ENCODE data around the gene SFTA2.
"Not testable (repeated sequence)": the region's sequence is repeated elsewhere in the genome, so short reads cannot be mapped to it uniquely, and the experiment has no call there.

SFTA2 gene

GRCh38 chr6:30912746-30913520 is 19.0 kb downstream of the SFTA2 start:
- peak in 1 of 51 donors; percentile 2 for DNase-seq

GRCh38 chr6:30910473-30910872 is 21.5 kb downstream of the SFTA2 start:
- not testable (repeated sequence) for DNase-seq

DNA sequence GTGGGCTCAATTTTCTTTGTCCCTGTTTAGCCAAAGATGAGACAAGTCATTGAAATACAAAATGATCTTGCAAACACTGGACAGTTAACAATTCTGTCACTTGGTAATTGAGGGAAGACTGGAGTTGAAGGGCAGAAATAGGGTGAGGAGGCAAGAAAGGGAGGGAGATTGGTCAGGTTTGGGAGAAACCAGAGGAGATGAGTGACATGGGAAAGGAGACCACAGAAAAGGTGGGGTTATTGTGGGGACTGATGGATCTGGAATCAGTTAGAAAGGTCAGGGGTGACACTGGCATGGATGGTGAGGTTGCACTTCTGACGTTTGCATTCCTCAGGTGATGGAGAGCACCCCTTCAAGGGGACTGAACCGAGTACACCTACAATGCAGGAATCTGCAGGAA is 23.3 kb downstream of the SFTA2 start:
- DNase-seq: no peak

DNA sequence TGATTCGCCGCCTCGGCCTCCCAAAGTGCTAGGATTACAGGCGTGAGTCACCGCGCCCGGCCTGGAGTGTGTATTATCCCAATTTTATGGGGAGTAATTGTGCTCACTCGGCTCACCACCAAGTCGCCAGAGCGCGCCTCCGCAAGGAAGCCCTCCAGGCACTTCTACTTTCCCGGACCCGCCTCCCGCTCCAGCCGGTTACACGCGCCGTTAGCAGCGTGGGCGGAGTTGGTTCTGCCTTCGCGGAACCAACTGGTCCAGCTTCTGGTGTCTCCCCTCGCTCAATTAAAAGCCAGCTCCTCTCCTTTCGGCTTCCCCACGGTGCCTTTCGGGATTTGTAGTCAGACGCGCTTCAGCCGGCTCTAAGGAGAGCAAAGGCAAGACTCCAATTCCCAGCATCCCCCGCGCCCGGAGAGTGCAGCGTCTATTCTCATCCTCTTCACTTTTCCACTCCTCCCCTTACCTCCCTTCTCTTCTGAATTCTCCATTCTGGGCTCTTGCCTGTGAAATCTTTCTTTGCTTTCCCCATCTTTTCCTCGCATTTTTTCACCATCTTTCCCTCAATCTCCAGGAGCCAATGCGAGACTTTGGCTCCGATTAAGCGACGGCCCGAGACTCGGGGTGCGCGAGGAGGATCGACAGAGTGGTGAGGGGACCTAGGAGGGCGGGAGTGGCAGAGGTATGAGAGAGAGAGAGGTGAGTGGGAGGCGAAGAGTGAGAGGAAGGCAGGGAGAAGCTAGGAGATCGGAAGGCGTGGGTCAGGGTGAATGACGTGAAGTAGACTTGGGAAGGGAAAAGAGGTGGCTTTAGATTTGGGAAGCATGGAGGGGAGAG is 24.0 kb downstream of the SFTA2 start, which contains the start of gene GTF2H4:
TSS of gene GTF2H4 (plus strand) at position 450 of the 834 bp plus-strand sequence.
- DNase-seq: peak; percentile 50 to 98 (median 95)

GRCh38 chr6:30907290-30907757 is 24.6 kb downstream of the SFTA2 start:
- not testable (repeated sequence) for DNase-seq

DNA sequence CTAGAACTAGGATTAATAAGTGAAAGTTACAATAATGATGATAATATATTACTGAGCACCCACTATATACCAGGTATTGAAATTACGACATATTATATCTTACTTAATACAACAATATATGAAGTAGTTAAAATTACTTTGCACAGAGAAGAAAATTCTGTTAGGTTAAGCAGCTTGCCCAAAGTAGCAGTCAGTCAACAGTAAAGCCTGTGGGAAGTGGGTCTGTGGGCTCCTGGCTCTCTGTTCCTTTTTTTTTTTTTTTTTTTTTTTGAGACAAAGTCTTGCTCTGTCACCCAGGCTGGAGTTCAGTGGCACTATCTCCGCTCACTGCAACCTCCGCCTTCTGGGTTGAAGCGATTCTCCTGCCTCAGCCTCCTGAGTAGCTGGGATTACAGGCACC is 28.7 kb downstream of the SFTA2 start:
- DNase-seq: no peak

DNA sequence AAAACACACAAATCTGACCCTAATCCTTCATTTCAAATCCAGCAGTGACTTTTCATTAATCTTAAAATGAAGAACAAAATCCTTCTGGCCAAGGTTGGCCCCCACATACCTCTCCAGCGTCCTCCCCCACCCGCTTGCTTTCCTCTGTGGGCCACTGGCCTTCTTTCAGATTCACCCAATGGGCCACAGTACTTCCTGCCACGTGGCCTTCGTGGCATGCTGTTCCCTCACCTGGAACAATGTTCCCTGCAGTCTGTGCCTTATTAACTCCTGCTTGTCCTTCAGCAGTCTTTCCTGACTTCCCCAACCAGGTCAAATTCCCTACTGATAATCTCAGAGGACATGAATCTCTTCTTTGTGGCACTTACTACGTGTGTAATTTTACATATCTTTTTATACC is 29.3 kb downstream of the SFTA2 start:
- DNase-seq: no peak

GRCh38 chr6:30902196-30902595 is 29.8 kb downstream of the SFTA2 start:
- DNase-seq: not testable (repeated sequence)

DNA sequence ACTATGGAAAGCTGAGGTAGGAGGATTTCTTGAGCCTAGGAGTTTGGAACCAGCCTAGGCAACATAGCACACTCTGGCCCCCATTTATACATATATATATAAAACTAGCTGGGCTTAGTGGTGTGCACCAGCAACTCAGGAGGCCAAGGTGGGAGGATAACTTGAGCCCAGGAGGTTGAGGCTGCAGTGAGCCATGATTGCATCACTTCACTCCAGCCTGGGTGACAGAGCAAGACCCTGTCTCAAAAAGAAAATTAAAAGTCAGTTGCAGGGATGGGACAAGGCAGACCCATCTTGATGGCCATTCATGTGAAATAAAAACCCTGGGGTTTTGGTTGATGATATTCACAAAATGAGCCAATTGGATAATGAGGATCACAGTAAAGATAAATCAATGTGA is 30.5 kb downstream of the SFTA2 start:
- no peak for DNase-seq

- DNase-seq: no peak
These were observed 31.0 kb downstream of the SFTA2 start for GRCh38 chr6:30900863-30901417.

GRCh38 chr6:30898750-30899360 is 33.1 kb downstream of the SFTA2 start:
- no peak for DNase-seq

DNA sequence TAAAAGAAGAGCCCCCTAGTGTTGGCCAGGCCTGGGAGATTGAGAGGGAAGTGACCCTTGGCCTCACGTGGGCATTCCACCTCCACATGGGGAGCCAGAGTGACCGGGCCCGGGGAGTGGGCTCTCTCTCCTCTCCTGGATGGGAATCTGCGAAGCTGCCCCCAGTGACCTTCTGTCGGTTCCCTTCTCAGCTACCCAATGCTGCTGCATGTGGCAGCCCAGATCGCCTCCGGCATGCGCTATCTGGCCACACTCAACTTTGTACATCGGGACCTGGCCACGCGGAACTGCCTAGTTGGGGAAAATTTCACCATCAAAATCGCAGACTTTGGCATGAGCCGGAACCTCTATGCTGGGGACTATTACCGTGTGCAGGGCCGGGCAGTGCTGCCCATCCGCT is 34.1 kb downstream of the SFTA2 start:
- DNase-seq: no peak

- DNase-seq: no peak
These were observed 35.4 kb downstream of the SFTA2 start for GRCh38 chr6:30896541-30896940.

DNA sequence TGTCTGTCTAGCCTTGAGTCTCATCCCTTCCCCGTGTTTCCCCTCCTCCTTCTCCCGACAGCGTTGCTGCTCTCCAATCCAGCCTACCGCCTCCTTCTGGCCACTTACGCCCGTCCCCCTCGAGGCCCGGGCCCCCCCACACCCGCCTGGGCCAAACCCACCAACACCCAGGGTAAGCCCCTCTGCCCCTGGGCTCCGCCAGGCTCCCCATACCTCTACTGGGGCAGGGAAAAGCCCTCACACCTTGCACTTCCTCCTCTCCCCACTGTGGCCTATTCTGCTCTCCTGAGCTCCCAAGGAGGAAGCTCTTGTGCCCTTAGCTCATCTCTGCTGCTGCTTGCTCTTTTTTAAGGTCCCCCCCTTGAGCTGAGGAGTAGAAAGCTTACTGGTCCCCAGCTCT is 36.6 kb downstream of the SFTA2 start:
- DNase-seq: no peak

DNA sequence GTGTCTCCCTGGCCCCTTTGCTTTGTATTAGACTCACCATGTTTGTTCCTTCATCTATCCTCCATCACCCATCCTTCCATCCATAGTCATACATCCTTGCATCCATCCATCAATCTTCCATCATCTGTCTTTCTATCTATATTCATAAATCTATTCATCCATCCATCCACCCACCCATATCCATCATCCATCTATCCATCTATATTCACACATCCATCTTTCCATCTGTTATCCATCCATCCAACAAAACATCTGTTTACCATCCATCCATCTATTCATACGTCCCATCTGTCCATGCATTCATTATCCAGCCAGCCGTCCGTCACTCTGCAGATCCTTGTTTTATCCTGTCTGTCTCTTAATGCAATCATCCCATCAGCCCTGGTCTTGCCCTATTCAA is 37.0 kb downstream of the SFTA2 start:
- DNase-seq: no peak

GRCh38 chr6:30894381-30894780 is 37.6 kb downstream of the SFTA2 start:
- DNase-seq: no peak

DNA sequence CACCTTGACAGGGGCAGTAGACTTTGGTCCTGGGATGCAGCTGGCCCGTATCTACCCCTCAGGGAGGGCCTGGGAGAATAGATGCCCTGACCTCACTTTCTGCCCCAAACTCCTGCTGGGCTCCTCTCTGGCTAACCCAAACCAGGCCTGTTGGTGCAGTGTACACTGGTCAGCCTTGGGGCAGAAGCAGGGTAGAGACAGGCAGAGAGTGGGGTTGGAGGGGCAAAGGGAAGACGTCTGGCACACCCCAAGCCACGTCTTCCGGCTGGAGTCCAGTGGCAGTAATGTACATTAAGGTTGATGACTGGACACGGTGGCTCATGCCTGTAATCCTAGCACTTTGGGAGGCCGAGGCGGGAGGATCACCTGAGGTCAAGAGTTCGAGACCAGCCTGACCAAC is 38.3 kb downstream of the SFTA2 start:
- DNase-seq: no peak

DNA sequence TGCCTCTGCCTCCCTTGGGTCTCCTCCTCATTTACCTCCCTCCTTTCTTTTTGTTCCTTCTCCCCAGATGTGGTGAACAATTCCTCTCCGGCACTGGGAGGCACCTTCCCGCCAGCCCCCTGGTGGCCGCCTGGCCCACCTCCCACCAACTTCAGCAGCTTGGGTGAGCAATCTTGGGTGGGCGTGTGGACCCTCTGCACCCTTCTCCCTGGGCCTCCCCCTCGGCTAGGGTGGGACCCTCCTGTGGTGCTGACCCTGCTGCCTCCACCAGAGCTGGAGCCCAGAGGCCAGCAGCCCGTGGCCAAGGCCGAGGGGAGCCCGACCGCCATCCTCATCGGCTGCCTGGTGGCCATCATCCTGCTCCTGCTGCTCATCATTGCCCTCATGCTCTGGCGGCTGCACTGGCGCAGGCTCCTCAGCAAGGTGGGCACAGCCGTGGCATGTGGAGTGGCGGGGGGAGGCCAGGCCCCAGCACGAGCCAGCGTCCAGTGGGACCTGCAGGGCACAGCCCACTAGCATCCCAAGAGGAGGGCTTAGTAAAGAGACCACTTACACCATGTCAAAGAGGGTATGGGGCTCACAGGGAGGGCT is 38.9 kb downstream of the SFTA2 start:
- no peak for DNase-seq

DNA sequence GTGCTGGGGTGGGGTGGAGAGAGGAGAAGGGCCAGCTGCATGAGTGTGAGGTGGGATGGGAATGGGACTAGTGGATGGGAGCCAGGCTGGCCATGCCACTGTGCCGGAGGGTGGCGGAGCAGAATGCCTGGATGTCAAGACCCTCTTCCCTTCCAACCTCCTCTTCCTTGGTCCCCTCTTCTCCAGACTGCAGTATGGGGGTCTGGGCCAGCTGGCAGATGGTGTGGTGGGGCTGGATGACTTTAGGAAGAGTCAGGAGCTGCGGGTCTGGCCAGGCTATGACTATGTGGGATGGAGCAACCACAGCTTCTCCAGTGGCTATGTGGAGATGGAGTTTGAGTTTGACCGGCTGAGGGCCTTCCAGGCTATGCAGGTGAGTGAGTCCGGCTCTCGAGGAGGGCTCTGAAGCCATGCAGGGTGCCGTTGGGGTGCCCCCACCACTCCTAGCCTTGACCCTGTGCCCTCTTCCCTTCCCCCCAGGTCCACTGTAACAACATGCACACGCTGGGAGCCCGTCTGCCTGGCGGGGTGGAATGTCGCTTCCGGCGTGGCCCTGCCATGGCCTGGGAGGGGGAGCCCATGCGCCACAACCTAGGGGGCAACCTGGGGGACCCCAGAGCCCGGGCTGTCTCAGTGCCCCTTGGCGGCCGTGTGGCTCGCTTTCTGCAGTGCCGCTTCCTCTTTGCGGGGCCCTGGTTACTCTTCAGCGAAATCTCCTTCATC is 40.0 kb downstream of the SFTA2 start:
- peak in 1 of 51 donors; percentile 5 for DNase-seq

DNA sequence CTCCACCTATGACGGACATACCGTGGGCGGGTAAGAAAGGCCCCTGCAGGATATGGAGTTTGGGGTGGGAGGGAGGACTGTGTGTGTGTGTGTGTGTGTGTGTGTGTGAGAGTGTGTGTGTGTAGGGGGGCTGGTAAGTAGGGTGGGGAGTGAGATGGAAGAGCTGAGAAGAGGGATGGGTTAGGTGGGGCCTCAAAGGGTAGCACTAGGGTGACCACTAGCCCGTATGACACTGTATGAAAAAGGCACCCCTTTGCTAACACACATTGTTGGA is 40.6 kb downstream of the SFTA2 start:
- DNase-seq: no peak

Measured in hypothalamus (tissue), 51 donors.